WTC11 (cell line): Measurements from ENCODE around the gene NR1H3. TPM values are rescaled to one million over a fixed set of nuclear protein-coding genes. Genes with fewer than 3 reads are reported as not detected.

Experiments used
- ARID4B ChIP-seq: sonication (generic); formaldehyde crosslinking; IDR thresholded peaks from 2 replicates; pipeline ENCODE4 v1.8.0; 2023; ENCODE audit warnings: missing genetic modification reagents, mild to moderate bottlenecking, borderline replicate concordance
- ATF3 ChIP-seq: sonication (generic); formaldehyde crosslinking; conservative IDR thresholded peaks from 2 replicates; pipeline ENCODE4 v1.8.1; 2022; ENCODE audit warnings: mild to moderate bottlenecking, missing genetic modification reagents
- CDX4 ChIP-seq: fragments of 250-450 bp; sonication (Bioruptor Pico); IDR thresholded peaks from 2 replicates; pipeline ENCODE4 v1.9.0; 2021; ENCODE audit warnings: moderate library complexity, mild to moderate bottlenecking, inconsistent platforms, borderline replicate concordance
- E2F4 ChIP-seq: sonication (generic); formaldehyde crosslinking; IDR thresholded peaks from 2 replicates; pipeline ENCODE4 v1.8.1; 2022; ENCODE audit warnings: low read depth, mild to moderate bottlenecking, moderate library complexity, missing genetic modification reagents, borderline replicate concordance
- E2F5 ChIP-seq: sonication (generic); formaldehyde crosslinking; IDR thresholded peaks from 2 replicates; pipeline ENCODE4 v1.8.1; 2022; ENCODE audit warnings: mild to moderate bottlenecking, moderate library complexity, missing genetic modification reagents
- ESRRA ChIP-seq: sonication (generic); formaldehyde crosslinking; IDR thresholded peaks from 2 replicates; pipeline ENCODE4 v1.8.1; 2022; ENCODE audit warnings: mild to moderate bottlenecking, missing genetic modification reagents, borderline replicate concordance
- HMGXB4 ChIP-seq: sonication (generic); formaldehyde crosslinking; IDR thresholded peaks from 2 replicates; pipeline ENCODE4 v1.8.1; 2023; ENCODE audit warnings: mild to moderate bottlenecking, moderate library complexity, missing genetic modification reagents
- IRF1 ChIP-seq: sonication (generic); formaldehyde crosslinking; IDR thresholded peaks from 2 replicates; pipeline ENCODE4 v1.8.0; 2023; ENCODE audit warnings: missing genetic modification reagents
- JUN ChIP-seq: sonication (generic); formaldehyde crosslinking; IDR thresholded peaks from 2 replicates; pipeline ENCODE4 v1.8.0; 2023; ENCODE audit warnings: mild to moderate bottlenecking, missing genetic modification reagents
- MXD4 ChIP-seq: fragments of 250-450 bp; sonication (Bioruptor Pico); IDR thresholded peaks from 2 replicates; pipeline ENCODE4 v1.8.0; 2021; ENCODE audit warnings: mild to moderate bottlenecking, moderate library complexity, borderline replicate concordance
- NFATC4 ChIP-seq: fragments of 250-450 bp; sonication (Bioruptor Pico); IDR thresholded peaks from 2 replicates; pipeline ENCODE4 v1.9.0; 2021; ENCODE audit warnings: mild to moderate bottlenecking
- NR1H2 ChIP-seq: sonication (generic); formaldehyde crosslinking; IDR thresholded peaks from 2 replicates; pipeline ENCODE4 v1.9.0; 2021; ENCODE audit warnings: mild to moderate bottlenecking, moderate library complexity, missing genetic modification reagents
- NR3C1 ChIP-seq: sonication (generic); formaldehyde crosslinking; conservative IDR thresholded peaks from 2 replicates; pipeline ENCODE4 v1.8.1; 2023; ENCODE audit warnings: low read depth, mild to moderate bottlenecking, missing genetic modification reagents
- PRDM15 ChIP-seq: sonication (generic); formaldehyde crosslinking; IDR thresholded peaks from 2 replicates; pipeline ENCODE4 v1.8.0; 2022; ENCODE audit warnings: missing genetic modification reagents
- RELA ChIP-seq: sonication (generic); formaldehyde crosslinking; IDR thresholded peaks from 2 replicates; pipeline ENCODE4 v1.8.1; 2022; ENCODE audit warnings: missing genetic modification reagents, mild to moderate bottlenecking, borderline replicate concordance
- RORB ChIP-seq: fragments of 250-450 bp; sonication (Bioruptor Pico); IDR thresholded peaks from 2 replicates; pipeline ENCODE4 v1.9.0; 2021; ENCODE audit warnings: mild to moderate bottlenecking
- SP1 ChIP-seq: sonication (generic); formaldehyde crosslinking; conservative IDR thresholded peaks from 2 replicates; pipeline ENCODE4 v1.8.1; 2022; ENCODE audit warnings: missing genetic modification reagents
- TCF7 ChIP-seq: sonication (generic); formaldehyde crosslinking; IDR thresholded peaks from 2 replicates; pipeline ENCODE4 v1.8.0; 2022; ENCODE audit warnings: mild to moderate bottlenecking, low read depth, missing genetic modification reagents, moderate library complexity
- TEAD1 ChIP-seq: sonication (generic); formaldehyde crosslinking; IDR thresholded peaks from 2 replicates; pipeline ENCODE4 v1.8.0; 2022; ENCODE audit warnings: mild to moderate bottlenecking, missing genetic modification reagents
- ZBTB43 ChIP-seq: sonication (generic); formaldehyde crosslinking; IDR thresholded peaks from 2 replicates; pipeline ENCODE4 v1.8.1; 2023; ENCODE audit warnings: mild to moderate bottlenecking, missing genetic modification reagents
- ZNF121 ChIP-seq: sonication (generic); formaldehyde crosslinking; IDR thresholded peaks from 2 replicates; pipeline ENCODE4 v1.8.0; 2023; ENCODE audit warnings: missing genetic modification reagents
- ZNF263 ChIP-seq: sonication (generic); formaldehyde crosslinking; IDR thresholded peaks from 2 replicates; pipeline ENCODE4 v1.8.1; 2022; ENCODE audit warnings: low read depth, mild to moderate bottlenecking, moderate library complexity, missing genetic modification reagents
- ZNF671 ChIP-seq: fragments of 250-450 bp; sonication (Bioruptor Pico); IDR thresholded peaks from 2 replicates; pipeline ENCODE4 v1.8.0; 2021; ENCODE audit warnings: mild to moderate bottlenecking
- total RNA-seq: library from RNA; stranded (reverse); gene quantifications from 3 replicates; pipeline ENCODE4 v1.2.3, GENCODE V29; 2021

Gene NR1H3
- total RNA-seq, 1 experiment from 2014 or later = 26.3 TPM

- peak; percentile 96 for TF ChIP-seq HMGXB4 (CRISPR knock-in tag)
- no peak for TF ChIP-seq ZNF263 (CRISPR knock-in tag)
- peak; percentile 78; the same call in 1 of the 2 replicates for TF ChIP-seq RELA (CRISPR knock-in tag)
- no peak for TF ChIP-seq MXD4 (CRISPR knock-in tag)
- TF ChIP-seq TEAD1 (CRISPR knock-in tag) = peak; percentile 62
- TF ChIP-seq TCF7 (CRISPR knock-in tag) = no peak
- peak; percentile 90; the same call in 1 of the 2 replicates for TF ChIP-seq ARID4B (CRISPR knock-in tag)
- peak; percentile 86 for TF ChIP-seq E2F5 (CRISPR knock-in tag)
- TF ChIP-seq NR1H2 (CRISPR knock-in tag) = no peak
- TF ChIP-seq E2F4 = peak; percentile 50; the same call in 1 of the 2 replicates
- TF ChIP-seq SP1 (CRISPR knock-in tag) = peak; percentile 91
- no peak; the same call in 1 of the 2 replicates for TF ChIP-seq ZNF121 (CRISPR knock-in tag)
- TF ChIP-seq IRF1 (CRISPR knock-in tag) = peak; percentile 89
- no peak for TF ChIP-seq NR3C1 (CRISPR knock-in tag)
- no peak for TF ChIP-seq CDX4 (CRISPR knock-in tag)
- no peak for TF ChIP-seq ZNF671
- TF ChIP-seq RORB (CRISPR knock-in tag) = no peak
- peak; percentile 92 for TF ChIP-seq ESRRA (CRISPR knock-in tag)
- TF ChIP-seq NFATC4 (CRISPR knock-in tag) = no peak
- no peak; the same call in 1 of the 2 replicates for TF ChIP-seq JUN (CRISPR knock-in tag)
- TF ChIP-seq PRDM15 (CRISPR knock-in tag) = no peak
- no peak for TF ChIP-seq ATF3 (CRISPR knock-in tag)
- TF ChIP-seq ZBTB43 (CRISPR knock-in tag) = peak; percentile 51; the same call in 1 of the 2 replicates
Measured at GRCh38 chr11:47248664-47249377, 9.0 kb upstream of the NR1H3 start, which contains the start of gene ACP2 (continued).
